ENCODE data around the gene OR2Y1.
"Not testable (repeated sequence)": the region's sequence is repeated elsewhere in the genome, so short reads cannot be mapped to it uniquely, and the experiment has no call there.

Gene OR2Y1

DNA sequence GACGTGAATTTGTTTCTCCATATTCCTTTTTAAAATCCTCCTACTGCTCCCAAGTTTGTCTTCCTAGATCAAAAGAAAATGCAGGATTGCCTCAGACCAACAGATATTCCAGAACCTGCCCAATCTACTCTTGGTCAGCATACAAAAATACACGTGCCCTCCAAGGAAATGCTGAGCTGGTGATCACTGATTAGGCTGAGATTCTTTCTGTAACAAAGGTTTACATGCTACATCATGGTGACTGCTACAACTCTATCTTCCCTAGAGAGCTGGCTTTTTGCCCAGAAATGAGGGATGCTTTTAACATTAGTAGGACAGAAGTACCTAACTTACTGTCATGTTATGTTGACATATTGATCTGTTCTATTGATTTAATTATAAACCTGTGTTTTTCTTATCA is 35.5 kb downstream of the OR2Y1 start:
- no peak for DNase-seq (ENCODE audit: low read depth)
- TF ChIP-seq, protein P1, sequence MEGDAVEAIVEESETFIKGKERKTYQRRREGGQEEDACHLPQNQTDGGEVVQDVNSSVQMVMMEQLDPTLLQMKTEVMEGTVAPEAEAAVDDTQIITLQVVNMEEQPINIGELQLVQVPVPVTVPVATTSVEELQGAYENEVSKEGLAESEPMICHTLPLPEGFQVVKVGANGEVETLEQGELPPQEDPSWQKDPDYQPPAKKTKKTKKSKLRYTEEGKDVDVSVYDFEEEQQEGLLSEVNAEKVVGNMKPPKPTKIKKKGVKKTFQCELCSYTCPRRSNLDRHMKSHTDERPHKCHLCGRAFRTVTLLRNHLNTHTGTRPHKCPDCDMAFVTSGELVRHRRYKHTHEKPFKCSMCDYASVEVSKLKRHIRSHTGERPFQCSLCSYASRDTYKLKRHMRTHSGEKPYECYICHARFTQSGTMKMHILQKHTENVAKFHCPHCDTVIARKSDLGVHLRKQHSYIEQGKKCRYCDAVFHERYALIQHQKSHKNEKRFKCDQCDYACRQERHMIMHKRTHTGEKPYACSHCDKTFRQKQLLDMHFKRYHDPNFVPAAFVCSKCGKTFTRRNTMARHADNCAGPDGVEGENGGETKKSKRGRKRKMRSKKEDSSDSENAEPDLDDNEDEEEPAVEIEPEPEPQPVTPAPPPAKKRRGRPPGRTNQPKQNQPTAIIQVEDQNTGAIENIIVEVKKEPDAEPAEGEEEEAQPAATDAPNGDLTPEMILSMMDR (IDR thresholded peaks at IDR 0.05; ENCODE audit: low read depth, low read length, missing control alignments), result no peak
- no peak overlapping the region for H3K4me3 ChIP-seq (ENCODE audit: low read depth, low read length)

GRCh38 chr5:180703912-180704311 is 35.9 kb downstream of the OR2Y1 start:
- H3K4me3 ChIP-seq (ENCODE audit: low read depth, low read length), result no peak overlapping the region
- no peak for DNase-seq (ENCODE audit: low read depth)
- TF ChIP-seq, protein P1 (IDR thresholded peaks at IDR 0.05; ENCODE audit: low read depth, low read length, missing control alignments), result no peak

- not testable (repeated sequence) for DNase-seq (ENCODE audit: low read depth); H3K4me3 ChIP-seq (ENCODE audit: low read depth, low read length)
Observed at GRCh38 chr5:180703371-180703770, 36.5 kb downstream of the OR2Y1 start.

GRCh38 chr5:180700440-180700839 is 39.4 kb downstream of the OR2Y1 start:
- DNase-seq (ENCODE audit: low read depth); H3K4me3 ChIP-seq (ENCODE audit: low read depth, low read length): not testable (repeated sequence)

GRCh38 chr5:180699042-180699441 is 40.8 kb downstream of the OR2Y1 start:
- no peak for DNase-seq (ENCODE audit: low read depth)
- no peak overlapping the region for H3K4me3 ChIP-seq (ENCODE audit: low read depth, low read length)
- TF ChIP-seq, protein P1 (IDR thresholded peaks at IDR 0.05; ENCODE audit: low read depth, low read length, missing control alignments), result no peak

- TF ChIP-seq, protein P1 (IDR thresholded peaks at IDR 0.05; ENCODE audit: low read depth, low read length, missing control alignments), result no peak
- DNase-seq (ENCODE audit: low read depth), result no peak
Observed at GRCh38 chr5:180696116-180696515, 43.7 kb downstream of the OR2Y1 start.

DNA sequence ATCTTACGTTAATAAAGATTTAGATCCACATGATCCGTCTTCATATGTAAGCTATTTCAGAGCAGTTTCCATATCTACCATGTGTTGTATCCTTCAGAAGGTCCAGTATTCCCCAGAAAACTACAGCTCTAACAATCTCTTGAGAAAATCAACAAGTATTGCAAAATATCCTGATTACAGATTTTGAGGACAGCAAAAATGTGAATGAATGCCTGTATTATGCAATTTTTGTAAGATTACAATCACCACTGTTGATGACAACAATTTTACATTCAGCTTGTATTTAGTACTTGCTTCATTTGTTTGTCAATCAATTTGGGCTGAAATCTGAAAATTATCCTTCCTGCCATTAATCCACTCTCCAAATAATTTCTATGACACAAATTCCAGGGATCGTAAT is 47.4 kb downstream of the OR2Y1 start:
- DNase-seq (ENCODE audit: low read depth), result no peak
- no peak overlapping the region for H3K4me3 ChIP-seq (ENCODE audit: low read depth, low read length)

More at GRCh38 chr5:180696116-180696515, 43.7 kb downstream of the OR2Y1 start:
- no peak overlapping the region for H3K4me3 ChIP-seq (ENCODE audit: low read depth, low read length)

GRCh38 chr5:180691046-180691445 is 48.8 kb downstream of the OR2Y1 start:
- DNase-seq (ENCODE audit: low read depth), result no peak
- TF ChIP-seq, protein P1 (IDR thresholded peaks at IDR 0.05; ENCODE audit: low read depth, low read length, missing control alignments), result no peak
- H3K4me3 ChIP-seq (ENCODE audit: low read depth, low read length), result no peak overlapping the region

More for the DNA sequence above, 47.4 kb downstream of the OR2Y1 start:
- TF ChIP-seq, protein P1 (IDR thresholded peaks at IDR 0.05; ENCODE audit: low read depth, low read length, missing control alignments), result no peak
